Stimulated activated CD8-positive, alpha-beta memory T cell treated with anti-CD3 and anti-CD28 coated beads, Interleukin-7, amount 100 ng/mL, for 4 hours (primary cell): ENCODE data around the gene C1QTNF6.

Source experiments
- DNase-seq, 2 donors: peaks; one replicate each; pipeline ENCODE4 v3.0.0-alpha.2; 2020; ENCODE audit warnings: low read depth in 2 of 2

C1QTNF6 gene

GRCh38 chr22:37162221-37163095 lies 25.6 kb downstream of the C1QTNF6 start:
- DNase-seq: peak; percentile 67 to 72

- no peak for DNase-seq
Observed at GRCh38 chr22:37161443-37161842, 26.6 kb downstream of the C1QTNF6 start.

- no peak for DNase-seq
Observed at GRCh38 chr22:37160027-37160426, 28.0 kb downstream of the C1QTNF6 start.

- DNase-seq: no peak
Observed at GRCh38 chr22:37158963-37159290, 29.1 kb downstream of the C1QTNF6 start.

GRCh38 chr22:37157516-37158285 lies 30.3 kb downstream of the C1QTNF6 start:
- DNase-seq: no peak

GRCh38 chr22:37156686-37157435 lies 31.2 kb downstream of the C1QTNF6 start:
- DNase-seq: no peak

- no peak for DNase-seq
Observed at GRCh38 chr22:37155971-37156370, 32.1 kb downstream of the C1QTNF6 start.

GRCh38 chr22:37154925-37155712 lies 32.9 kb downstream of the C1QTNF6 start:
- no peak for DNase-seq

GRCh38 chr22:37153901-37154300 lies 34.1 kb downstream of the C1QTNF6 start:
- no peak for DNase-seq

- DNase-seq: no peak
Observed at GRCh38 chr22:37151401-37151800, 36.6 kb downstream of the C1QTNF6 start.

- no peak for DNase-seq
Observed at GRCh38 chr22:37150701-37151100, 37.3 kb downstream of the C1QTNF6 start.

- no peak for DNase-seq
Observed at GRCh38 chr22:37148742-37149665, 39.0 kb downstream of the C1QTNF6 start.

- DNase-seq: peak in 1 of 2 donors; percentile 56
Observed at GRCh38 chr22:37148031-37148651, 39.9 kb downstream of the C1QTNF6 start.

GRCh38 chr22:37147186-37147990 lies 40.7 kb downstream of the C1QTNF6 start:
- no peak for DNase-seq

- no peak for DNase-seq
Observed at GRCh38 chr22:37146507-37147180, 41.4 kb downstream of the C1QTNF6 start.

- no peak for DNase-seq
Observed at GRCh38 chr22:37146051-37146385, 42.0 kb downstream of the C1QTNF6 start.

- no peak for DNase-seq
Observed at GRCh38 chr22:37145180-37146050, 42.6 kb downstream of the C1QTNF6 start.

- no peak for DNase-seq
Observed at GRCh38 chr22:37144180-37144554, 43.9 kb downstream of the C1QTNF6 start.
